ENCODE results near the gene TGFB1.

TGFB1 gene

GRCh38 chr19:41353466-41354342 is at the start of gene TGFB1:
Gene TGFB1 (minus strand): TSS chr19:41353922. CDS start chr19:41353044, 878 bp downstream.
- TF ChIP-seq CTCF (IDR thresholded peaks at IDR 0.05; ENCODE audit: low read depth, low read length): peak; percentile 91
- in situ Hi-C loops (cut with HindIII; ENCODE audit: low sequenced_read_pairs): no loop called here
- H3K4me3 ChIP-seq (ENCODE audit: low read depth, low read length): peak within 1 kb of the TSS; percentile 85
- DNase-seq (ENCODE audit: low read depth, low spot score): peak; percentile 89

- no peak for TF ChIP-seq CTCF (IDR thresholded peaks at IDR 0.05; ENCODE audit: low read depth, low read length)
- in situ Hi-C loops (cut with HindIII; ENCODE audit: low sequenced_read_pairs): no loop called here
- H3K4me3 ChIP-seq (ENCODE audit: low read depth, low read length): no peak overlapping the region
- no peak for DNase-seq (ENCODE audit: low read depth, low spot score)
Measured at GRCh38 chr19:41402010-41402409, 48.3 kb upstream of the TGFB1 start.

GRCh38 chr19:41401483-41401882 is 47.8 kb upstream of the TGFB1 start:
- TF ChIP-seq CTCF (IDR thresholded peaks at IDR 0.05; ENCODE audit: low read depth, low read length): no peak
- in situ Hi-C loops (cut with HindIII; ENCODE audit: low sequenced_read_pairs): no loop called here
- H3K4me3 ChIP-seq (ENCODE audit: low read depth, low read length): no peak overlapping the region
- no peak for DNase-seq (ENCODE audit: low read depth, low spot score)

- TF ChIP-seq CTCF (IDR thresholded peaks at IDR 0.05; ENCODE audit: low read depth, low read length): no peak
- DNase-seq (ENCODE audit: low read depth, low spot score): no peak
- in situ Hi-C loops (cut with HindIII; ENCODE audit: low sequenced_read_pairs): no loop called here
- no peak overlapping the region for H3K4me3 ChIP-seq (ENCODE audit: low read depth, low read length)
Measured at GRCh38 chr19:41399525-41399924, 45.8 kb upstream of the TGFB1 start.

GRCh38 chr19:41399091-41399490 is 45.4 kb upstream of the TGFB1 start:
- TF ChIP-seq CTCF (IDR thresholded peaks at IDR 0.05; ENCODE audit: low read depth, low read length): no peak
- DNase-seq (ENCODE audit: low read depth, low spot score): no peak
- in situ Hi-C loops (cut with HindIII; ENCODE audit: low sequenced_read_pairs): no loop called here
- H3K4me3 ChIP-seq (ENCODE audit: low read depth, low read length): no peak overlapping the region

- peak overlapping the region; percentile 82 for H3K4me3 ChIP-seq (ENCODE audit: low read depth, low read length)
- no peak for TF ChIP-seq CTCF (IDR thresholded peaks at IDR 0.05; ENCODE audit: low read depth, low read length)
- in situ Hi-C loops (cut with HindIII; ENCODE audit: low sequenced_read_pairs): no loop called here
- no peak for DNase-seq (ENCODE audit: low read depth, low spot score)
Measured at GRCh38 chr19:41398598-41398997, 44.9 kb upstream of the TGFB1 start.

All from astrocyte of the spinal cord (primary cell).